OCI-LY3 (cell line): ENCODE measurements around the gene GNAQ.

Experiments used
- H2AFZ ChIP-seq: fragments of 200-600, 300-600 bp; shearing (Covaris generic); 2 replicates; pipeline ENCODE4 v1.6.0; 2014; ENCODE audit warnings: antibody characterized with exemption, low read depth, low read length
- H3K27ac ChIP-seq: fragments of 200-600, 300-600 bp; sonication (generic); 2 replicates; pipeline ENCODE4 v1.5.1; 2014; ENCODE audit warnings: mild to moderate bottlenecking, low read length, moderate library complexity, mixed read lengths
- H3K27me3 ChIP-seq: fragments of 200-600, 300-600 bp; sonication (generic); 2 replicates; pipeline ENCODE4 v1.6.1; 2014; ENCODE audit warnings: low read depth, low read length, mixed read lengths
- H3K36me3 ChIP-seq: fragments of 200-600, 300-600 bp; sonication (generic); replicated peaks from 2 replicates; pipeline ENCODE3; 2014; ENCODE audit warnings: low read depth, low read length, mixed read lengths
- H3K4me1 ChIP-seq: fragments of 300-600, 200-600 bp; sonication (generic); 2 replicates; pipeline ENCODE4 v1.6.1; 2014; ENCODE audit warnings: low read length, mixed read lengths
- H3K4me2 ChIP-seq: fragments of 200-600, 300-600 bp; sonication (generic); 2 replicates; pipeline ENCODE4 v1.6.1; 2014; ENCODE audit warnings: low read length, mixed read lengths
- H3K4me3 ChIP-seq: fragments of 300-600, 200-600 bp; sonication (generic); 2 replicates; pipeline ENCODE4 v1.5.1; 2014; ENCODE audit warnings: antibody characterized with exemption, mild to moderate bottlenecking, low read length, moderate library complexity
- H3K79me2 ChIP-seq: fragments of 300-600, 200-600 bp; shearing (Covaris generic); 2 replicates; pipeline ENCODE4 v1.6.1; 2014; ENCODE audit warnings: mild to moderate bottlenecking, low read length, mixed read lengths
- H3K9ac ChIP-seq: fragments of 300-600, 200-600 bp; shearing (Covaris generic); 2 replicates; pipeline ENCODE4 v1.6.0; 2014; ENCODE audit warnings: mild to moderate bottlenecking, low read length, moderate library complexity
- H3K9me3 ChIP-seq: fragments of 200-600, 300-600 bp; shearing (Covaris generic); 2 replicates; pipeline ENCODE4 v1.6.1; 2014; ENCODE audit warnings: low read length, mixed read lengths; ENCODE audit not compliant: insufficient read depth
- H4K20me1 ChIP-seq: fragments of 200-600, 300-600 bp; sonication (generic); 2 replicates; pipeline ENCODE4 v1.6.1; 2016; ENCODE audit warnings: low read length, mixed read lengths; ENCODE audit not compliant: insufficient read depth
- EZH2phosphoT487 ChIP-seq: fragments of 200-600 bp; shearing (Covaris generic); IDR thresholded peaks from 2 replicates; pipeline ENCODE4 v1.6.1; 2018; ENCODE audit warnings: antibody characterized with exemption, mixed run types, low read depth
- TF ChIP-seq, protein P1 (sequence below): fragments of 200-600, 300-600 bp; sonication (generic); IDR thresholded peaks from 2 replicates; pipeline ENCODE4 v1.5.1; 2014; ENCODE audit warnings: antibody characterized with exemption, low read length, low read depth

The GNAQ gene

GRCh38 chr9:77735494-77735893 lies 296.1 kb downstream of the GNAQ start:
- Histone ChIP-seq H3K4me2 (no peak overlapping the region), H3K4me1 (peaks cover 28% of the 10 kb centered on the region), H3K27ac (no peak overlapping the region), H3K36me3 (peaks cover 5% of the 10 kb centered on the region), H2AFZ (no peak overlapping the region), H4K20me1 (no peaks in the 10 kb centered on the region), H3K79me2 (no peaks in the 10 kb centered on the region), H3K9me3 (no peaks in the 10 kb centered on the region), H3K9ac (no peak overlapping the region), H3K4me3 (no peak overlapping the region), H3K27me3 (peaks cover 8% of the 10 kb centered on the region; the same call in 1 of the 2 replicates)
- TF ChIP-seq, protein P1, sequence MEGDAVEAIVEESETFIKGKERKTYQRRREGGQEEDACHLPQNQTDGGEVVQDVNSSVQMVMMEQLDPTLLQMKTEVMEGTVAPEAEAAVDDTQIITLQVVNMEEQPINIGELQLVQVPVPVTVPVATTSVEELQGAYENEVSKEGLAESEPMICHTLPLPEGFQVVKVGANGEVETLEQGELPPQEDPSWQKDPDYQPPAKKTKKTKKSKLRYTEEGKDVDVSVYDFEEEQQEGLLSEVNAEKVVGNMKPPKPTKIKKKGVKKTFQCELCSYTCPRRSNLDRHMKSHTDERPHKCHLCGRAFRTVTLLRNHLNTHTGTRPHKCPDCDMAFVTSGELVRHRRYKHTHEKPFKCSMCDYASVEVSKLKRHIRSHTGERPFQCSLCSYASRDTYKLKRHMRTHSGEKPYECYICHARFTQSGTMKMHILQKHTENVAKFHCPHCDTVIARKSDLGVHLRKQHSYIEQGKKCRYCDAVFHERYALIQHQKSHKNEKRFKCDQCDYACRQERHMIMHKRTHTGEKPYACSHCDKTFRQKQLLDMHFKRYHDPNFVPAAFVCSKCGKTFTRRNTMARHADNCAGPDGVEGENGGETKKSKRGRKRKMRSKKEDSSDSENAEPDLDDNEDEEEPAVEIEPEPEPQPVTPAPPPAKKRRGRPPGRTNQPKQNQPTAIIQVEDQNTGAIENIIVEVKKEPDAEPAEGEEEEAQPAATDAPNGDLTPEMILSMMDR: no peak
- TF ChIP-seq EZH2phosphoT487: no peak

GRCh38 chr9:77731930-77732329 lies 299.7 kb downstream of the GNAQ start:
- no peaks in the 10 kb centered on the region for H3K9me3 ChIP-seq
- TF ChIP-seq, protein P1: no peak
- TF ChIP-seq EZH2phosphoT487: no peak

GRCh38 chr9:77731008-77731698 lies 300.5 kb downstream of the GNAQ start:
- Histone ChIP-seq H4K20me1 (no peaks in the 10 kb centered on the region), H3K4me2 (peak overlapping the region; percentile 97), H3K9me3 (no peaks in the 10 kb centered on the region), H2AFZ (0 out of 2 replicates have a peak overlapping the region, but pooled peaks have one; percentile 12), H3K4me1 (peaks cover 50% of the 10 kb centered on the region), H3K27ac (peak overlapping the region; percentile 96), H3K79me2 (no peaks in the 10 kb centered on the region), H3K9ac (peak overlapping the region; percentile 60), H3K27me3 (0 out of 2 replicates have a peak, but pooled peaks cover 3% of the 10 kb centered on the region), H3K36me3 (peaks cover 5% of the 10 kb centered on the region), H3K4me3 (peak overlapping the region; percentile 73)
- no peak for TF ChIP-seq EZH2phosphoT487
- TF ChIP-seq, protein P1: no peak

More at GRCh38 chr9:77731930-77732329, 299.7 kb downstream of the GNAQ start:
- Histone ChIP-seq H3K36me3 (peaks cover 5% of the 10 kb centered on the region), H3K27ac (peak overlapping the region; percentile 96), H3K79me2 (no peaks in the 10 kb centered on the region), H3K4me3 (peak overlapping the region; percentile 73), H4K20me1 (no peaks in the 10 kb centered on the region), H3K4me1 (peaks cover 50% of the 10 kb centered on the region), H3K9ac (peak overlapping the region; percentile 60), H2AFZ (no peak overlapping the region), H3K27me3 (0 out of 2 replicates have a peak, but pooled peaks cover 3% of the 10 kb centered on the region), H3K4me2 (peak overlapping the region; percentile 97)

DNA sequence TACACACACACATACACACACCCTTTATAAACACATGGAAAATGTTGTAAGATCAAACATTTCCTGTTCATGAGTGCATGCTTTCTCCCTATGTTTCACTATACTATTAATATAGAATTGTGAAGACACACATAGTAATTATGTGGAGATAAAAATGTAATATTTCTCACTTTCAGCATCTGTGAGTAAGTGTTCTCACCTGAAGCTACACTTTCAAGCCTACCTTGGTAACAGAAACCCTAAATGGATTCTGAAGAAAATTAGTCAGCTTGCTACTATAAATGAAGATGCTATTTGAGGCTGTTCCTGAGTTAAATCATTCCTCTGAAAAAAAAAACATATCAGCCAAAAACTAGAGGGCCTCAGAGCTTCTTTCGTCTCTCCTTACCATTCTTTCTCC lies 302.4 kb downstream of the GNAQ start:
- H3K4me3 ChIP-seq: no peak overlapping the region
- H3K36me3 ChIP-seq: peaks cover 5% of the 10 kb centered on the region
- H2AFZ ChIP-seq: no peak overlapping the region
- no peaks in the 10 kb centered on the region for H4K20me1 ChIP-seq
- no peak overlapping the region for H3K4me2 ChIP-seq
- no peaks in the 10 kb centered on the region for H3K27me3 ChIP-seq
- no peaks in the 10 kb centered on the region for H3K79me2 ChIP-seq
- no peak overlapping the region for H3K9ac ChIP-seq
- H3K9me3 ChIP-seq: no peaks in the 10 kb centered on the region
- TF ChIP-seq, protein P1: no peak
- no peak for TF ChIP-seq EZH2phosphoT487
- peaks cover 56% of the 10 kb centered on the region for H3K4me1 ChIP-seq
- no peak overlapping the region for H3K27ac ChIP-seq
